CMK (cell line): Measurements from ENCODE around the gene TIMM50.

Experiments
- DNase-seq: peaks from one replicate; pipeline ENCODE4 v3.0.0-alpha.2; 2010; ENCODE audit warnings: low read depth

The TIMM50 gene

GRCh38 chr19:39500543-39500942, 19.9 kb downstream of the TIMM50 start:
- DNase-seq, result no peak

GRCh38 chr19:39501340-39501739, 20.7 kb downstream of the TIMM50 start:
- DNase-seq, result no peak

GRCh38 chr19:39502640-39503417, 22.2 kb downstream of the TIMM50 start:
- DNase-seq, result peak; percentile 69

GRCh38 chr19:39506598-39506943, 25.9 kb downstream of the TIMM50 start:
- no peak for DNase-seq

- peak; percentile 62 for DNase-seq
Measured at GRCh38 chr19:39506944-39507714, 26.5 kb downstream of the TIMM50 start.

GRCh38 chr19:39507715-39508364, 27.2 kb downstream of the TIMM50 start:
- no peak for DNase-seq

GRCh38 chr19:39508629-39509028, 28.0 kb downstream of the TIMM50 start:
- DNase-seq, result no peak

- DNase-seq, result no peak
Measured at GRCh38 chr19:39509233-39509632, 28.6 kb downstream of the TIMM50 start.

- no peak for DNase-seq
Measured at GRCh38 chr19:39512988-39513387, 32.4 kb downstream of the TIMM50 start.

GRCh38 chr19:39514840-39515550, 34.4 kb downstream of the TIMM50 start, which contains the start of gene SELENOV:
SELENOV (plus strand) TSS chr19:39515139; CDS start chr19:39515213, 74 bp downstream.
- no peak for DNase-seq

- no peak for DNase-seq
Measured at GRCh38 chr19:39515551-39516191, 35.0 kb downstream of the TIMM50 start.

GRCh38 chr19:39516270-39516669, 35.6 kb downstream of the TIMM50 start:
- DNase-seq, result no peak

GRCh38 chr19:39517432-39517831, 36.8 kb downstream of the TIMM50 start:
- DNase-seq, result no peak

GRCh38 chr19:39518458-39518857, 37.8 kb downstream of the TIMM50 start:
- no peak for DNase-seq

- no peak for DNase-seq
Measured at GRCh38 chr19:39518975-39519374, 38.3 kb downstream of the TIMM50 start.

- DNase-seq, result no peak
Measured at GRCh38 chr19:39520541-39521484, 40.2 kb downstream of the TIMM50 start.

GRCh38 chr19:39524495-39524894, 43.9 kb downstream of the TIMM50 start:
- DNase-seq, result no peak

- DNase-seq, result no peak
Measured at GRCh38 chr19:39525205-39525604, 44.6 kb downstream of the TIMM50 start.

GRCh38 chr19:39531834-39532232, 51.2 kb downstream of the TIMM50 start:
- DNase-seq, result no peak

- peak; percentile 94 for DNase-seq
Measured at GRCh38 chr19:39532233-39533002, 51.8 kb downstream of the TIMM50 start, which contains the start of gene EID2B. EID2B (minus strand) TSS chr19:39532852; CDS start chr19:39532802, 50 bp downstream.
